ENCODE results near the gene FAM120B. TPM values are rescaled to one million over a fixed set of nuclear protein-coding genes. Genes with fewer than 3 reads are reported as not detected.

The FAM120B gene
- total RNA-seq, 1 donor from 2014 or later, result 36.5 TPM

GRCh38 chr6:170284126-170284773, 22.3 kb upstream of the FAM120B start:
- DNase-seq (ENCODE audit: low spot score) (no peak), ATAC-seq (no peak)
- intact Hi-C loops (cut with DNase I), result no loop called here

GRCh38 chr6:170284866-170285469, 21.6 kb upstream of the FAM120B start:
- intact Hi-C loops (cut with DNase I), result no loop called here
- DNase-seq (ENCODE audit: low spot score), result no peak
- no peak for ATAC-seq

GRCh38 chr6:170285482-170285881, 21.1 kb upstream of the FAM120B start:
- intact Hi-C loops (cut with DNase I), result no loop called here
- no peak for ATAC-seq
- no peak for DNase-seq (ENCODE audit: low spot score)

GRCh38 chr6:170286246-170286933, 20.2 kb upstream of the FAM120B start:
- intact Hi-C loops (cut with DNase I), result no loop called here
- DNase-seq (ENCODE audit: low spot score), result no peak
- ATAC-seq, result peak; percentile 40

GRCh38 chr6:170286934-170287265, 19.7 kb upstream of the FAM120B start:
- no peak for DNase-seq (ENCODE audit: low spot score)
- intact Hi-C loops (cut with DNase I), result no loop called here
- ATAC-seq, result peak; percentile 64

GRCh38 chr6:170287371-170287876, 19.1 kb upstream of the FAM120B start:
- no peak for DNase-seq (ENCODE audit: low spot score)
- peak; percentile 46 for ATAC-seq
- intact Hi-C loops (cut with DNase I), result no loop called here

- no peak for DNase-seq (ENCODE audit: low spot score)
Measured at GRCh38 chr6:170288091-170288631, 18.4 kb upstream of the FAM120B start.

GRCh38 chr6:170288852-170289179, 17.7 kb upstream of the FAM120B start:
- no peak for ATAC-seq

More at GRCh38 chr6:170288091-170288631, 18.4 kb upstream of the FAM120B start:
- intact Hi-C loops (cut with DNase I), result no loop called here
- no peak for ATAC-seq

GRCh38 chr6:170289180-170289931, 17.2 kb upstream of the FAM120B start:
- DNase-seq (ENCODE audit: low spot score) (no peak), ATAC-seq (no peak)
- intact Hi-C loops (cut with DNase I), result no loop called here

More at GRCh38 chr6:170288852-170289179, 17.7 kb upstream of the FAM120B start:
- no peak for DNase-seq (ENCODE audit: low spot score)
- intact Hi-C loops (cut with DNase I), result no loop called here

GRCh38 chr6:170289951-170290295, 16.6 kb upstream of the FAM120B start:
- no peak for ATAC-seq
- no peak for DNase-seq (ENCODE audit: low spot score)
- intact Hi-C loops (cut with DNase I), result no loop called here

GRCh38 chr6:170290296-170291128, 16.0 kb upstream of the FAM120B start, which contains the start of gene DLL1:
Gene DLL1 (minus strand): TSS chr6:170291078. CDS start chr6:170290139, 939 bp downstream.
- DNase-seq (ENCODE audit: low spot score) (no peak), ATAC-seq (peak; percentile 23)
- intact Hi-C loops (cut with DNase I), result no loop called here

GRCh38 chr6:170291271-170292110, 15.1 kb upstream of the FAM120B start:
- peak; percentile 79 for DNase-seq (ENCODE audit: low spot score)
- intact Hi-C loops (cut with DNase I), result no loop called here
- ATAC-seq, result peak; percentile 55

GRCh38 chr6:170292111-170292406, 14.5 kb upstream of the FAM120B start:
- DNase-seq (ENCODE audit: low spot score) (no peak), ATAC-seq (no peak)
- intact Hi-C loops (cut with DNase I), result no loop called here

- DNase-seq (ENCODE audit: low spot score), result no peak
Measured at GRCh38 chr6:170292407-170293158, 14.0 kb upstream of the FAM120B start.

GRCh38 chr6:170293341-170294231, 13.0 kb upstream of the FAM120B start:
- DNase-seq (ENCODE audit: low spot score), result no peak
- no peak for ATAC-seq
- intact Hi-C loops (cut with DNase I), result no loop called here

More at GRCh38 chr6:170292407-170293158, 14.0 kb upstream of the FAM120B start:
- peak; percentile 50 for ATAC-seq
- intact Hi-C loops (cut with DNase I), result no loop called here

- DNase-seq (ENCODE audit: low spot score), result no peak
- no peak for ATAC-seq
- intact Hi-C loops (cut with DNase I), result no loop called here
Measured at GRCh38 chr6:170294298-170294730, 12.2 kb upstream of the FAM120B start.

Data from sciatic nerve (tissue), 2 donors.